Measurements from ENCODE around the gene ZCCHC4. TPM values are rescaled to one million over a fixed set of nuclear protein-coding genes. Genes with fewer than 3 reads are reported as not detected.

Gene ZCCHC4
- total RNA-seq, 1 donor: 15.0 TPM

DNA sequence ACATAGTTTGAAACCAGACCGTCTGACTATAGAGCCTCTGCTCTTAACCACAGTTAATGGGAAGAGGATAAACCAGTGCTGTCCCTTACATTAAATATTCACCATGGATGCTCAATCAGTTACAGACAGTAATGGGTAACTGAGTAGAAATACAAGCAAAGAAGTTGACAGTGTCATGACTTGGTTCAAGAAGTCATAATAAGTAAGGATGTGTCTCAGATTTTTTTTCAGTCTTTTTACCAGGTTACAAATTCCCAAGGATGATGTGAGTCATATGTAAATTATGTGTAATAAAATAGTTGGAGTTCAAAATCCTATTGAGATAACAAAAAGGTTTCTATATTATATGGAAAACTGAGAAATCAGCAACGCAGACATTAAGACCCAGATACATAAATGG is 31.1 kb downstream of the ZCCHC4 start:
- DNase-seq (ENCODE audit: low read depth): no peak
- H3K4me3 ChIP-seq (ENCODE audit: low read depth, low read length): no peak overlapping the region
- TF ChIP-seq, protein P1, sequence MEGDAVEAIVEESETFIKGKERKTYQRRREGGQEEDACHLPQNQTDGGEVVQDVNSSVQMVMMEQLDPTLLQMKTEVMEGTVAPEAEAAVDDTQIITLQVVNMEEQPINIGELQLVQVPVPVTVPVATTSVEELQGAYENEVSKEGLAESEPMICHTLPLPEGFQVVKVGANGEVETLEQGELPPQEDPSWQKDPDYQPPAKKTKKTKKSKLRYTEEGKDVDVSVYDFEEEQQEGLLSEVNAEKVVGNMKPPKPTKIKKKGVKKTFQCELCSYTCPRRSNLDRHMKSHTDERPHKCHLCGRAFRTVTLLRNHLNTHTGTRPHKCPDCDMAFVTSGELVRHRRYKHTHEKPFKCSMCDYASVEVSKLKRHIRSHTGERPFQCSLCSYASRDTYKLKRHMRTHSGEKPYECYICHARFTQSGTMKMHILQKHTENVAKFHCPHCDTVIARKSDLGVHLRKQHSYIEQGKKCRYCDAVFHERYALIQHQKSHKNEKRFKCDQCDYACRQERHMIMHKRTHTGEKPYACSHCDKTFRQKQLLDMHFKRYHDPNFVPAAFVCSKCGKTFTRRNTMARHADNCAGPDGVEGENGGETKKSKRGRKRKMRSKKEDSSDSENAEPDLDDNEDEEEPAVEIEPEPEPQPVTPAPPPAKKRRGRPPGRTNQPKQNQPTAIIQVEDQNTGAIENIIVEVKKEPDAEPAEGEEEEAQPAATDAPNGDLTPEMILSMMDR (IDR thresholded peaks at IDR 0.05; ENCODE audit: insufficient read depth, low read length): no peak

DNA sequence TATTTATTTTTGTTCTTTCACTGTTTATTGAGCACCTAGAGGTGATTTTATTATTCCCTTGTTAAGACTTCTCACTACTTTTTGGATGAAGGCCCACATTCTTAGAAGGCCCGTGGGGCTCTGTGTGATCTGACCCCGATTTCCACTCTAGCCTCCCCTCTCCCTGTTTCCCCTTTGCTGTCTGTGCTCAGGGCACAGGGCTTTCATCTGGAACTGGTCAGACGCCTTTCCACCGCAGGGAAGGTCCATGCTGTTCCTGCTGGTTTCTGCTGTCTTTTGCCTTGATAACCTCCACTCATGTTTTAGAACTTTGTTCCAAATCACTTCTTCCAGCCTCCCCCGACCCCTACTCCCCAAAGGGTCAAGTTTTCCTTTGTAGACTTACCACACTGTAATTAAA is 33.2 kb downstream of the ZCCHC4 start:
- TF ChIP-seq, protein P1 (IDR thresholded peaks at IDR 0.05; ENCODE audit: insufficient read depth, low read length): no peak
- no peak overlapping the region for H3K4me3 ChIP-seq (ENCODE audit: low read depth, low read length)
- DNase-seq (ENCODE audit: low read depth): no peak

DNA sequence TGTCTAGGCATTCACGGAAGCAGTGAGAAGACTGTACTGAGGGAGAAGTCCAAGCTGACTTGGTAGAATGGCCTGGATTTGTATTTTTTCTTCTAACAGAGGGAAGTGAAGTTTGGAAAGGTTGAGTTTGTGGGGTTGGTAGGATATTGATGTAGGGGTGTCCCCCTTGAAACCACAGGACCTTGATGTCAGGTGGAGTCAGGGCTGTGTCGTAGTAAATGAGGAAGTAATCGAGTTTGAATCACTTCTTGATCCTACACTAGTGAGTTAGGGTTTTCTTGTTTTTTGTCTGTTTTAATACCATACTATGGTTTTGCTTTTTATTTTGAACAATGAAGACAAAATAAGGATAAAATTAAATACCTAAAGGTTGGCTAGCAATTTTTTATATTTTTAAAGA is 34.3 kb downstream of the ZCCHC4 start:
- TF ChIP-seq, protein P1 (IDR thresholded peaks at IDR 0.05; ENCODE audit: insufficient read depth, low read length): no peak

DNA sequence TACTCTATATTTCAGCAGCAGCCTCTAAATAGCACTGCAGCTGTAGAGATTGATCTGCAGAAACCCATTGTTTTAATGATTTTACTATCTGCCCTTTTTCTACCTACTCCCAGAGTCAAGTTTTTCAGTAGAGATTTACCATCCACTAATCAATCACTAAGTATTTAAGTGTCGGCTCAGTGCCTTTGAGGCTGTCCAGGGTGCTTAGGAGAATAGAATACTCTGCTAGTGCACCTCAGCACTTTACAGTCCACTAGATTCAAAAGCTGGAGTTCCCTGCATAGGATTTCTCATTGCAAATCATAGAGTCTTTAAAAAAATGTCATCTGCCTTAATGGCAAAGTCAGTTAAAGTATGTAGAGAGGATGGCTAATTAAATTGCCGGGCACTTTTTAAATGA is 34.9 kb downstream of the ZCCHC4 start:
- TF ChIP-seq, protein P1 (IDR thresholded peaks at IDR 0.05; ENCODE audit: insufficient read depth, low read length): no peak
- no peak for DNase-seq (ENCODE audit: low read depth)
- no peak overlapping the region for H3K4me3 ChIP-seq (ENCODE audit: low read depth, low read length)

More for the DNA sequence above, 34.3 kb downstream of the ZCCHC4 start:
- H3K4me3 ChIP-seq (ENCODE audit: low read depth, low read length): no peak overlapping the region
- no peak for DNase-seq (ENCODE audit: low read depth)

DNA sequence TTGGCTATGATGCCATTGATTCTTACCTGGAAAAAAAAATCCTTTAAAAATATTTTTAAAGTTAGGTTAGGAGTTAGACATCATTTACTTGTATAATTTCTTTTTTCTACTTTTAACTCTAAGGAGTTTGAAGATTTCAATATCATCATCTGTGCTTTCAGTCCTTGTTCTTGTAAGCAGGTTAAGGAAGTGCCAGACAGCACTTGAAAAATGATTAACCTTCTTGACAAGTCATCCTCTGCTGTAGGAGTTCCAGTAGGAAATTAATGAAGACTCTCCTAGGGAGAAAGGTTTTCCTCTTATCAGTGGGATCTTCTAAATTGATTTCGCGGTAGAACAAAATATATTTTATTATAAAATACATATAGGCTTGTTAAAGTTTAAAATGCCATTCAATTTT is 35.4 kb downstream of the ZCCHC4 start:
- no peak for DNase-seq (ENCODE audit: low read depth)
- no peak overlapping the region for H3K4me3 ChIP-seq (ENCODE audit: low read depth, low read length)
- TF ChIP-seq, protein P1 (IDR thresholded peaks at IDR 0.05; ENCODE audit: insufficient read depth, low read length): no peak

DNA sequence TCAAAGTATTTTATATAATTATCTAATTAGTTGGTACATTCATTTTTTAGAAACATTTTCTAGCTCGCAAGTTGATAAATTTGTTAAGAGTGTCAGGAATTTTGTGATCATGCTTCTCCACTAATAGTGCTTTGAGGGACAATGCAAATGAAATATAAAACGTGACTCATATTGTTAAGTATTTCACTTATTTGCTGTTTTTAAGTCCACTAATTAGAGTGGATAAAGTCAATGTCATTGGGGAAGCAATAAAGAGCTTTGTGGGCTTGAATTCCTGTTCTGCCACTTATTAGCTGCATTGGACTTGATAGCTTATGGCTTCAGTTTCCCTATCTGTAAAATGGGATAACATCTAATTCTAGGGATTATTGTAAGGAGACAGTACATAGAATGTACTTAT is 38.0 kb downstream of the ZCCHC4 start:
- DNase-seq (ENCODE audit: low read depth): no peak
- TF ChIP-seq, protein P1 (IDR thresholded peaks at IDR 0.05; ENCODE audit: insufficient read depth, low read length): no peak
- H3K4me3 ChIP-seq (ENCODE audit: low read depth, low read length): no peak overlapping the region

DNA sequence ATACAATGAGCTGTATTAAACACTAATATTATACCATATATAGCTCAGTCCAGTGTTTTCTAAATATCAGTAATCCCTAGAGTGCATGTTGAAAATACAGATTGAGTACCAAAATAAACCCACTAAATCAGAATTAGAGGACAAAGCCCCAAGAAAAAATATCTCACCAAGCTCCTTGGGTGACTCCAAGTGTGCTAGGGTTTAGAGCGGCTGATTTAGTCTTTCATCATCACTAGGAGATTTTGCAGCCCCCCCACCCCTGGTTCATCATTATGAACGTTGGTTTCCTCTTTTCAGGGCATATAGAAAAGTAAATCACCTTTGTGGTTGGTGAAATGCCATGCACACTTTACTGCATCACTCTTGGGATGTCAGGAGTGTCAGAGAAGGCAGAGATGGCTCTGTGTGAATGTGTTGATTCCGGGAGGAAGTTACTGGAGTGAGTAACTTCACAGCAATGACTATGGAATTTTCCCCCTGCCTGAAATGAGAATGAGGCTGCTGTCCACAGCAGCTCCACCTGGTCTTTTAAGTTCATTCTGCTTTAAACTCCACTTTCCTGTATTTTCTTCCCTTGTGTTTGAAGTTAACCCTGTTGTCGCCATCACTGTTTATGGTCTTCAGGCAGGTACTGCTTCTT is 39.3 kb downstream of the ZCCHC4 start:
- TF ChIP-seq, protein P1 (IDR thresholded peaks at IDR 0.05; ENCODE audit: insufficient read depth, low read length): no peak
- DNase-seq (ENCODE audit: low read depth): peak; percentile 23

More for the DNA sequence above, 39.3 kb downstream of the ZCCHC4 start:
- no peak overlapping the region for H3K4me3 ChIP-seq (ENCODE audit: low read depth, low read length)

All from fibroblast of the aortic adventitia (primary cell).